Brain pericyte (primary cell): ENCODE results near the gene FTO.
"Not testable (repeated sequence)": the region's sequence is repeated elsewhere in the genome, so short reads cannot be mapped to it uniquely, and the experiment has no call there.

Experiments
- DNase-seq: peaks from one replicate; pipeline ENCODE4 v3.0.0-alpha.2; 2012; ENCODE audit warnings: low read depth, low spot score

Gene FTO

GRCh38 chr16:53821957-53822625 is 118.1 kb downstream of the FTO start:
- DNase-seq: no peak

- DNase-seq: no peak
Measured at GRCh38 chr16:53822936-53823529, 119.1 kb downstream of the FTO start.

- no peak for DNase-seq
Measured at GRCh38 chr16:53826658-53827057, 122.7 kb downstream of the FTO start.

DNA sequence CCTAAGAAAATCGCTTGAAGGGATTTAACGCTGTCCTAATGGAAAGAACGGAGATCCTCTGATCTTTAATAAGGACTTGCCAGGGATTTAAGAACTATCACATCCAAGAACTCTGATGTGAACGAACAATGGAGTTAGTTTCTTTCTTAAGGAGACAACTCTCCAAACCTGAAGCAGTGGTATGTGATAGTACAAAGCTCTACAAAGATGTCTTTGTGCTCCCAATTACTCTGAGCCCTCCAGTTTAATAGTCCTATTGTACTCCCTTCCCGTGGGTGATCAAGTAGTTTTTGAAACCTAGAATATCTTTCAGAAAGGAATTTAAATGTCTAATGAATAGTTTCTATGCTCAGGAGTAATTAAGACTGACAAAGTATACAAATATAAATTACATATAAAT is 123.8 kb downstream of the FTO start:
- no peak for DNase-seq

- no peak for DNase-seq
Measured at GRCh38 chr16:53829186-53829747, 125.3 kb downstream of the FTO start.

- no peak for DNase-seq
Measured at GRCh38 chr16:53832896-53833544, 129.1 kb downstream of the FTO start.

- DNase-seq: no peak
Measured at GRCh38 chr16:53836142-53836541, 132.2 kb downstream of the FTO start.

DNA sequence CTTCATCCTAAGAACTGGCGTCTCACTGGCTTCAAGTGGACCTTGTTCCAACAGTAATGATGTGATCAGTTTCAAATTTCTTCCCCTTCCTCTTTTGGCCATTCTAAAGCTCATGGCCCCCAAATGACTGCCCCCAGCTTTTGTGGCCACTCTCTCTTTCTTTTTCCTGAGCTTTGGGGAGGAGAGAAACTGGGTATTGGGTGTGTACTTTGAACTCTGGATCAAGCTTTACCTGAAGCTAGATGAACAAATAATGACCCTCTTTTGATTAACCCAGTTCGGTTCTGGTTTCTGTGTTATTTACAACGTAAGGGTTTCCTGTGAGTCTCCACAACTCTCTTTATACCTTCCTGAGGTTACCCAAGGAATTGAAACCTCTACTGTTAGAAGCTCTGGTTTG is 132.7 kb downstream of the FTO start:
- no peak for DNase-seq

- DNase-seq: no peak
Measured at GRCh38 chr16:53837426-53837825, 133.5 kb downstream of the FTO start.

GRCh38 chr16:53839150-53839549 is 135.2 kb downstream of the FTO start:
- DNase-seq: no peak

GRCh38 chr16:53840456-53840855 is 136.5 kb downstream of the FTO start:
- no peak for DNase-seq

GRCh38 chr16:53841884-53842283 is 137.9 kb downstream of the FTO start:
- no peak for DNase-seq

GRCh38 chr16:53843084-53843483 is 139.1 kb downstream of the FTO start:
- DNase-seq: no peak

DNA sequence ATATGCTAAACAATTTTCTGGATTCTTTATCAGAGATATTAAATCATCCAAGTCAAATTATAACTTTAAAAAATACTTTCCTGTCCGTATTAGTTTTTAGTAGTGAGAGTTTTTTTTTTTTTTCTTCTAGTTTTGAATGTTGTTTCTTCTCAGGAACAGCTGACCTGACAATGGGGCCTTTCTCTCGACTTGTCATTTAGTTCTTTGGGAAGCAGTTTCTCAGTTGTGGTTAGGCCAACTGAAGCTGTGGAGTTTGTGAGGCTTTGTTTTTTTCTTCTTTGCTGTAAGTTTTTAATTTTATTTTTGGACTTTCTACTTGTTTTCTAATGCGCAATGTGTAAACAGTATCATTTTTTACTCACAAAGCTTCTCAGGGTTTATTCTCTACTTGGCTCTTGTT is 140.8 kb downstream of the FTO start:
- no peak for DNase-seq

- not testable (repeated sequence) for DNase-seq
Measured at GRCh38 chr16:53846549-53846948, 142.6 kb downstream of the FTO start.

DNA sequence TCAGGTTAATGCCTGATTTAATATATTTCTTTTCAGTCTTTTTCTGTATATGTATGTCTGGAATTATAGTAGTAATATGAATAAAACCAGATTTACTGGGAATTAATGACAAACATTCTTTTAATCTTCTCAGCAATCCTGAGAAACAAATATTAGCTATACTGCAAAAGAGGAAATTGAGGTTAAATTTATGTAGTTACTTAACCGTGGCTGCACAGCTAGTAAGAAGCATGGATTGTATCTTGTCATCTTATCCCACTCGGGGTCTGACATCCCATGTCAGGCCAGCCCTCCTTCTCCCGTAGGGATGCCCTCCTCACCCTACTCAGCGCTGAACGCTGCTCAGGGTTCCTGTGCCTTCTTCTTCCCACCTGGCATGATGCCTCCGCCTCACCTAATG is 143.0 kb downstream of the FTO start:
- DNase-seq: no peak

DNA sequence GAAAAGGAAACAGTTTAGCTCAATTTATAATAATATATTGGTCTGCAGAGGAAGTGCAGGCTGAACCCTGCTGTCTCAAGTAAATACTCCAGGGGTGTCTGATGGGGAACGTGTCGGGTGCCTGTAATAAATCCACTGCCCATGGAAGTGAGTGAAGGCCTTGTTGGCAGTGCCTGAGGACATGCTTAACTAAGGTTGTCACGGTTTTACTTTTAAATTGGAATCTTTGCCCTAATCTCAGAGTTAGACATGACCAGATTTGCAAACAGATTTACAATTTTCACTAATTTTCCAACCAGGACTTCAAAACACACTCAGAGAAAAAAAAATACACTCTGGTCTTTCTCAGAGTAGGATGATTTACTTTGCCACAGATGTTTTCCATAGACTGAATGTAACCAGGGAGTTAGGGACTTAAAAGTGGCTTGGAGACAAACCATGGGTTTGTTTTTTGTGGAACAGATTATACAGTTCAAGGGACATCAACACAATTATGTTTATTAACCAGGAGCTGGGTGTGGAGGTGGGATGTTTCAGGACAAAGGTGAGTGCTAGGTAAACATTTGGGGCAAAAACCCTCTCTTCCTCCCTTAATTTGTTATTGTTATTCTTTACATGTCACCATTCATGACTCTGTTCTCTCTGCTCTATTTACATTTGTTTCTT is 144.5 kb downstream of the FTO start:
- no peak for DNase-seq

- no peak for DNase-seq
Measured at GRCh38 chr16:53848950-53849349, 145.0 kb downstream of the FTO start.

GRCh38 chr16:53849585-53849984 is 145.6 kb downstream of the FTO start:
- no peak for DNase-seq

DNA sequence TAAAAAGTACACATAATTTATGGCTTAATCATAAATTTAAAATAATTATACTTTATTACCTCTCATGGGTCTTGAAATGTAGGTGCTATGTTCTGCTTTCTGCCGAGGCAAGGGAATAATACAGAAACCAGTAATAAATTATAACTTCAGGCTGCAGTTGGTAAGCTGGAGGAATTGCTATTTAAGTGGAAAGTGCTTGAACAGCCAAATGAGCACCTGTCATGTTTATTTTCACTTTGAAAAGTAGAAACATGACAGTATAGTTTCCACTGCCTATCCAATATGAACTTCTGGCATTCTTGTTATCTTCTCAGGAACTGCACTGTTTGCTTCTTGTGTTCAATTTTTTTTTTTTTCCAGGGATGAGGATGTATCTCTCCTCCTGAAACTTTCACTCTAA is 146.0 kb downstream of the FTO start:
- DNase-seq: no peak

- DNase-seq: no peak
Measured at GRCh38 chr16:53852678-53853077, 148.7 kb downstream of the FTO start.

GRCh38 chr16:53855056-53855455 is 151.1 kb downstream of the FTO start:
- DNase-seq: no peak
